Measurements from ENCODE around the gene LHCGR.
"Not testable (repeated sequence)": the region's sequence is repeated elsewhere in the genome, so short reads cannot be mapped to it uniquely, and the experiment has no call there.

LHCGR gene

DNA sequence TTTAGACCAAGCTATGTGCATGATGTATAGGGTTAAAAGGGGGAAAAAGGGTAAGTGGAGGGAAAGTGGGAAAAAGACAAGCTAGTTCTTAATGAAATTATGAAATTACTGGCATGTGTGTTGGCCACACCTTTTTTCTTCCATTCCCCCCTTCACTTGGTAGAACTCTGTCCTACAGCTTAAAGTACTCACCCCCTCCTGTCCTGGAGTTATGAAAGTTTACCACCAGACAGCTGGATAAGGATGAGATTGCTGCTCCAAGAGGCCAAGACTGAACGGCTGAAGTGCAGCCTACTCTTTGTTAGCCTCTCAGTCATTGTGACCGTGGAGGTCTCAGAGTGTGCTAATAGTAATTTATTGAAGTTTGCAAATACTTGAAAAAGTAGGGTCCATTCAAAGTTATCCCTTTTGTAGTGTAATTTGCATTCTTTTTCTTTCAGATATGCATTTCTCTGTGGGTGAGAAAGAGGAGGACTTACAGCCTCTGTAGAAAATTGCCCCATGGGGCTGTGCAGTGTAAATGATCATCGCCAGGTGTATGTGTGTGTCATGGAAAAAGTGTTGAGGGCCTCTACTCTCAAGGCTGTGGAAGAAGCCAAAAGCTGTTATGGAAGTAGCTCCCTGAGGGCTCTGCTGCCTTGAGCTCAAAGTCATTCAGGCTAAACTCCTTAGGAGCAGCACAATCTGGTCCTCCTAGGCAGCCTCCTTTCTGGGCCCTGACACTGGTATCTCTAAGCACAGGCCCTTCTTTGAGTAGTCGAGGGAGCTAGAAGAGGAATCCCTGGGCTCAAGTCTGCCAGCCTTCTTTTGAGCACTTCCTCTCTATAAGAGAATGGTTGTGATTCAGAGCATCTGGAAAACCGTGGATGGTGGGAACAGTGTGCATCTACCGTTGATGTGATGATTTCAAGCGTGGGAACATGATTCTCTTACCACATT, 46.2 kb downstream of the LHCGR start:
- no peak for TF ChIP-seq Cebpa-rat (IDR thresholded peaks at IDR 0.05)
- peaks cover 0 to 17% (median 0%) of the 10 kb centered on the region in 11 experiments; a peak in 4 of 22 replicates for H3K9me3 ChIP-seq (replicated peaks in 1 of 11)
- H3K27ac ChIP-seq: no peak overlapping the region
- H3K4me3 ChIP-seq: no peak overlapping the region
- no peaks in the 10 kb centered on the region for H4K20me1 ChIP-seq
- peaks cover 0 to 24% (median 6%) of the 10 kb centered on the region in 10 experiments; a peak in 11 of 20 replicates for H3K4me1 ChIP-seq
- no peaks in the 10 kb centered on the region for H3K36me3 ChIP-seq
- no peak overlapping the region for H3K9ac ChIP-seq
- no peak overlapping the region for H3K4me2 ChIP-seq
- H3K27me3 ChIP-seq: no peaks in the 10 kb centered on the region

DNA sequence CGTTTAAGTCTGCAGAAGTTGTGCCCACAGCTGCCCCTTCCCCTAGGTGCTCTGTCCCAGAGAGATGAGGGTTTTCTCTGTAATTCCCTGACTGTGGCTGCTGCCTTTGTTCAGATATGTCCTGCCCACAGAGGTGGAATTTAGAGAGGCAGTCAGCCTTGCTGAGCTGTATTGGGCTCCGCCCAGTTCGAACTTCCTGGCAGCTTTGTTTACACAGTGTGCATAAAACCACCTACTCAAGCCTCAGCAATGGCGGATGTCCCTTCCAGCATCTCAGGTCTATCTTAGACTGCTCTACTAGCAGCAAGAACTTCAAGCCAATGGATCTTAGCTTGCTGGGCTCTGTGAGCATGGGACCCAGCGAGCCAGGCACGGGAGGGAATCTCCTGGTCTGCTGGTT, 48.1 kb downstream of the LHCGR start:
- Histone ChIP-seq H4K20me1 (no peaks in the 10 kb centered on the region), H3K4me1 (peaks cover 0 to 24% (median 6%) of the 10 kb centered on the region in 10 experiments; a peak in 11 of 20 replicates), H3K27ac (peak overlapping the region in 2 of 11 experiments; percentile 1 to 20; a peak in 2 of 22 replicates), H3K4me3 (no peak overlapping the region), H3K4me2 (peak overlapping the region in 2 of 11 experiments; percentile 19 to 22; a peak in 2 of 22 replicates), H3K9me3 (replicated peaks in 1 of 11) (peaks cover 0 to 17% (median 0%) of the 10 kb centered on the region in 11 experiments; a peak in 4 of 22 replicates), H3K27me3 (no peaks in the 10 kb centered on the region), H3K9ac (no peak overlapping the region), H3K36me3 (no peaks in the 10 kb centered on the region)
- no peak for TF ChIP-seq Cebpa-rat (IDR thresholded peaks at IDR 0.05)

GRCh38 chr2:48703621-48704020, 51.9 kb downstream of the LHCGR start:
- H3K9ac ChIP-seq, H4K20me1 ChIP-seq, H3K27me3 ChIP-seq, H3K27ac ChIP-seq, H3K36me3 ChIP-seq, H3K4me3 ChIP-seq, H3K4me2 ChIP-seq: not testable (repeated sequence)
- Histone ChIP-seq H3K9me3 (replicated peaks in 1 of 11) (peaks cover 0 to 17% (median 0%) of the 10 kb centered on the region in 11 experiments; a peak in 4 of 22 replicates), H3K4me1 (peaks cover 0 to 16% (median 0%) of the 10 kb centered on the region in 10 experiments; a peak in 3 of 20 replicates)

DNA sequence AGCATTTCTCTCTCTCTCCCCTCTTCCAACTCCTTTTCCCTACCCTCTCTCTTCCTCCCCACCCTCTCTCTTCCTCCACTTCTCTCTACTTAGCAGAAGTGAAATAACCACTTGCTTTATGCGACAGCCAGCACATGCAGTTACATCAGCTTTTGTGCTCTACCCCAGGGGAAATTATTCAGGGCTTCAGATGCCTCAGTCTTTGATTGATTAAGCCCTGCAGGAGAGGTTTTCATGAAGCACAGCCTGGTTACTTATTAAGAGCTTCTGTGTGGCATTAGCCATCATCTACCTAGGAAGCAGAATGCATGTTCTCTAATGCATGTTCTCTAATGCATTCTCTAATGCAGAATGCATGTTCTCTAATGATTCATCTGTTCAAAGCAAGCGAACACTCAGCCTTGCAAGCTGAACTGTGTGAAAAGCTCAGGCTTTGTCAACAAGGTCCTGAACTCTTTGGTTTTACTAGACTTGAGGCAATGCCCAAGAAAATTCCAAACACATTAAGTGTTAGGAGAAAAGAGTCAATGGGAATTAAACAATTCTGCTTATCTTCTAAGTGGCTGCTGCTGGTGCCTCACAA, 56.1 kb downstream of the LHCGR start:
- Histone ChIP-seq H3K36me3 (no peaks in the 10 kb centered on the region), H3K4me3 (no peak overlapping the region), H3K4me2 (peak overlapping the region in 1 of 11 experiments; percentile 15; a peak in 2 of 22 replicates), H3K9me3 (replicated peaks in 1 of 11) (no peaks in the 10 kb centered on the region), H3K27ac (no peak overlapping the region), H3K4me1 (peaks cover 0 to 9% (median 0%) of the 10 kb centered on the region in 10 experiments; a peak in 3 of 20 replicates), H3K27me3 (no peaks in the 10 kb centered on the region), H4K20me1 (no peaks in the 10 kb centered on the region), H3K9ac (no peak overlapping the region)
- no peak for TF ChIP-seq Cebpa-rat (IDR thresholded peaks at IDR 0.05)

- peaks cover 0 to 9% (median 0%) of the 10 kb centered on the region in 10 experiments; a peak in 3 of 20 replicates for H3K4me1 ChIP-seq
Observed at GRCh38 chr2:48696881-48697280, 58.6 kb downstream of the LHCGR start.

GRCh38 chr2:48695991-48696390, 59.5 kb downstream of the LHCGR start:
- no peaks in the 10 kb centered on the region for H3K9me3 ChIP-seq (replicated peaks in 1 of 11)
- H3K36me3 ChIP-seq: no peaks in the 10 kb centered on the region
- no peak overlapping the region for H3K4me3 ChIP-seq
- no peak for TF ChIP-seq Cebpa-rat (IDR thresholded peaks at IDR 0.05)
- no peak overlapping the region for H3K4me2 ChIP-seq
- H3K27ac ChIP-seq: no peak overlapping the region
- H3K27me3 ChIP-seq: no peaks in the 10 kb centered on the region
- peaks cover 0 to 9% (median 0%) of the 10 kb centered on the region in 10 experiments; a peak in 3 of 20 replicates for H3K4me1 ChIP-seq
- no peak overlapping the region for H3K9ac ChIP-seq
- H4K20me1 ChIP-seq: no peaks in the 10 kb centered on the region

More at GRCh38 chr2:48696881-48697280, 58.6 kb downstream of the LHCGR start:
- Histone ChIP-seq H4K20me1 (no peaks in the 10 kb centered on the region), H3K27ac (no peak overlapping the region), H3K27me3 (no peaks in the 10 kb centered on the region), H3K9me3 (replicated peaks in 1 of 11) (no peaks in the 10 kb centered on the region), H3K4me3 (no peak overlapping the region), H3K9ac (no peak overlapping the region), H3K36me3 (no peaks in the 10 kb centered on the region), H3K4me2 (no peak overlapping the region)
- TF ChIP-seq Cebpa-rat (IDR thresholded peaks at IDR 0.05): no peak

GRCh38 chr2:48694149-48694548, 61.4 kb downstream of the LHCGR start:
- H3K9ac ChIP-seq: no peak overlapping the region

DNA sequence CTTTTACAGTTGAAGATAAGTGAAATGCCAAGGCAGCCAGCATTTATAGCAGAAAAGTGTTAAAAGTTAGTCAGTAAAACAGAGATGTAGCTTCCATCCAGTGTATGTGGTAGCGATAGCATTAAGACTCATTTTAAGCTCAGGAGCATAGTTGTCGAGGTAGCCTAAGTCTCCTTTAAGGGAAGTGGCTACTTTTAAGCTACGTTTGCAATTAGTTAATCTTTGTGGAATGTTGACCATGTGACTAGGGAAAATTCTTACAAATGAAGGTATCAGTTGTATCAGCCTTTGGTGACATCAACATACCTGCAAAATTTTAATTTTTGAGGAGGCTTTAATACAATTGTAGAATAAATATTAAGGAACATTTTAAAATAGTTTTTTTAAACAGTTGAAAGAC, 61.9 kb downstream of the LHCGR start:
- H4K20me1 ChIP-seq: no peaks in the 10 kb centered on the region
- no peaks in the 10 kb centered on the region for H3K36me3 ChIP-seq
- no peaks in the 10 kb centered on the region for H3K4me1 ChIP-seq
- no peaks in the 10 kb centered on the region for H3K27me3 ChIP-seq
- no peak overlapping the region for H3K9ac ChIP-seq
- no peak overlapping the region for H3K27ac ChIP-seq
- no peak overlapping the region for H3K4me3 ChIP-seq
- TF ChIP-seq Cebpa-rat (IDR thresholded peaks at IDR 0.05): no peak
- H3K4me2 ChIP-seq: no peak overlapping the region
- H3K9me3 ChIP-seq (replicated peaks in 1 of 11): no peaks in the 10 kb centered on the region

More at GRCh38 chr2:48694149-48694548, 61.4 kb downstream of the LHCGR start:
- no peak overlapping the region for H3K27ac ChIP-seq
- H3K4me1 ChIP-seq: peaks cover 0 to 1% (median 0%) of the 10 kb centered on the region in 10 experiments; a peak in 2 of 20 replicates
- H3K4me2 ChIP-seq: no peak overlapping the region
- no peak overlapping the region for H3K4me3 ChIP-seq
- H3K36me3 ChIP-seq: no peaks in the 10 kb centered on the region
- no peak for TF ChIP-seq Cebpa-rat (IDR thresholded peaks at IDR 0.05)
- no peaks in the 10 kb centered on the region for H3K27me3 ChIP-seq
- H3K9me3 ChIP-seq (replicated peaks in 1 of 11): no peaks in the 10 kb centered on the region
- H4K20me1 ChIP-seq: no peaks in the 10 kb centered on the region

GRCh38 chr2:48693066-48693465, 62.5 kb downstream of the LHCGR start:
- no peaks in the 10 kb centered on the region for H3K9me3 ChIP-seq (replicated peaks in 1 of 11)
- no peak for TF ChIP-seq Cebpa-rat (IDR thresholded peaks at IDR 0.05)

More at GRCh38 chr2:48693066-48693465, 62.5 kb downstream of the LHCGR start:
- Histone ChIP-seq H4K20me1 (no peaks in the 10 kb centered on the region), H3K27me3 (no peaks in the 10 kb centered on the region), H3K36me3 (no peaks in the 10 kb centered on the region), H3K9ac (no peak overlapping the region), H3K4me3 (no peak overlapping the region), H3K4me2 (no peak overlapping the region), H3K4me1 (no peaks in the 10 kb centered on the region), H3K27ac (no peak overlapping the region)
